Mesothelial cell of epicardium (in vitro differentiated cells): ENCODE measurements around the gene OXGR1. TPM values are rescaled to one million over a fixed set of nuclear protein-coding genes. Genes with fewer than 3 reads are reported as not detected.
A peak's percentile ranks its signal among the peaks of the same experiment; 100 is the strongest.

Experiments used
- DNase-seq, 2 experiments: peaks; one replicate each; pipeline ENCODE4 v3.0.0; 2021; ENCODE audit warnings: low spot score in 2 of 2; ENCODE audit not compliant: unreplicated experiment in 2 of 2
- H3K27ac Mint-ChIP-seq: 2 replicates; pipeline ENCODE4 v1.8.0; 2021; ENCODE audit warnings: mixed read lengths
- H3K27me3 Mint-ChIP-seq: 2 replicates; pipeline ENCODE4 v1.8.0; 2021; ENCODE audit warnings: low read depth, mixed read lengths
- H3K36me3 Mint-ChIP-seq: 2 replicates; pipeline ENCODE4 v1.8.0; 2021; ENCODE audit warnings: mixed read lengths
- H3K4me1 Mint-ChIP-seq: 2 replicates; pipeline ENCODE4 v1.8.0; 2021; ENCODE audit warnings: mixed read lengths
- H3K4me3 Mint-ChIP-seq: 2 replicates; pipeline ENCODE4 v1.8.0; 2021; ENCODE audit warnings: mild to moderate bottlenecking, moderate library complexity, mixed read lengths
- H3K9me3 Mint-ChIP-seq: 2 replicates; pipeline ENCODE4 v1.8.0; 2021; ENCODE audit warnings: mixed read lengths
- CTCF ChIP-seq: fragments of 200-600 bp; sonication (generic); IDR thresholded peaks from one replicate; pipeline ENCODE4 v1.5.0; 2021; ENCODE audit warnings: antibody characterized with exemption; ENCODE audit not compliant: unreplicated experiment
- total RNA-seq: library from RNA; stranded (reverse); gene quantifications from 3 replicates; pipeline ENCODE4 v1.2.1, GENCODE V29; 2021

OXGR1 gene
- total RNA-seq, 1 donor from 2014 or later, result 0.18 TPM

GRCh38 chr13:96996886-96997285 lies 2.6 kb upstream of the OXGR1 start:
- DNase-seq, result no peak
- no peaks in the 10 kb centered on the region for H3K36me3 Mint-ChIP-seq
- no peak overlapping the region for H3K27ac Mint-ChIP-seq
- H3K4me1 Mint-ChIP-seq, result peaks cover 17% of the 10 kb centered on the region
- no peak for TF ChIP-seq CTCF
- H3K9me3 Mint-ChIP-seq, result peaks cover under 1% of the 10 kb centered on the region
- H3K27me3 Mint-ChIP-seq, result peaks cover 53% of the 10 kb centered on the region
- H3K4me3 Mint-ChIP-seq, result no peak overlapping the region

GRCh38 chr13:96996107-96996506 lies 1.8 kb upstream of the OXGR1 start:
- H3K27ac Mint-ChIP-seq, result no peak overlapping the region
- peaks cover 6% of the 10 kb centered on the region for H3K9me3 Mint-ChIP-seq
- peaks cover 57% of the 10 kb centered on the region for H3K27me3 Mint-ChIP-seq
- no peaks in the 10 kb centered on the region for H3K36me3 Mint-ChIP-seq
- no peak overlapping the region for H3K4me3 Mint-ChIP-seq
- TF ChIP-seq CTCF, result no peak
- DNase-seq, result no peak
- peaks cover 15% of the 10 kb centered on the region for H3K4me1 Mint-ChIP-seq

- Mint-ChIP-seq H3K27ac (no peak overlapping the region), H3K36me3 (no peaks in the 10 kb centered on the region), H3K4me1 (peaks cover 15% of the 10 kb centered on the region), H3K9me3 (peaks cover 6% of the 10 kb centered on the region), H3K4me3 (peak overlapping the region; percentile 69), H3K27me3 (peaks cover 57% of the 10 kb centered on the region)
- DNase-seq, result no peak
- no peak for TF ChIP-seq CTCF
Observed at GRCh38 chr13:96994858-96995243, 575 bp upstream of the OXGR1 start.

- Mint-ChIP-seq H3K9me3 (peaks cover 6% of the 10 kb centered on the region), H3K27ac (no peak overlapping the region), H3K4me3 (peak overlapping the region; percentile 69), H3K36me3 (no peaks in the 10 kb centered on the region), H3K27me3 (peaks cover 55% of the 10 kb centered on the region), H3K4me1 (peaks cover 15% of the 10 kb centered on the region)
- TF ChIP-seq CTCF, result no peak
- no peak for DNase-seq
Observed at GRCh38 chr13:96993634-96994016, 651 bp downstream of the OXGR1 start.

- H3K4me3 Mint-ChIP-seq, result no peak overlapping the region
- no peak overlapping the region for H3K27ac Mint-ChIP-seq
- DNase-seq, result no peak
- peaks cover 51% of the 10 kb centered on the region for H3K27me3 Mint-ChIP-seq
- H3K36me3 Mint-ChIP-seq, result no peaks in the 10 kb centered on the region
- H3K4me1 Mint-ChIP-seq, result peaks cover 15% of the 10 kb centered on the region
- TF ChIP-seq CTCF, result no peak
- peaks cover 6% of the 10 kb centered on the region for H3K9me3 Mint-ChIP-seq
Observed at GRCh38 chr13:96992633-96993032, 1.6 kb downstream of the OXGR1 start.

- no peak overlapping the region for H3K4me3 Mint-ChIP-seq
- H3K27me3 Mint-ChIP-seq, result peaks cover 40% of the 10 kb centered on the region
Observed at GRCh38 chr13:96991072-96991471, 3.2 kb downstream of the OXGR1 start.

More at GRCh38 chr13:96991072-96991471, 3.2 kb downstream of the OXGR1 start:
- peaks cover 6% of the 10 kb centered on the region for H3K9me3 Mint-ChIP-seq
- no peak for TF ChIP-seq CTCF
- no peaks in the 10 kb centered on the region for H3K36me3 Mint-ChIP-seq
- no peak overlapping the region for H3K27ac Mint-ChIP-seq
- DNase-seq, result no peak
- H3K4me1 Mint-ChIP-seq, result peaks cover 15% of the 10 kb centered on the region
